Stomach smooth muscle (tissue), 2 donors: ENCODE data around the gene SNRNP70.
A peak's percentile ranks its signal among the peaks of the same experiment; 100 is the strongest.
"Not testable (repeated sequence)": the region's sequence is repeated elsewhere in the genome, so short reads cannot be mapped to it uniquely, and the experiment has no call there.

Experiments
- H3K27ac ChIP-seq: one replicate; pipeline ENCODE4 v1.7.0; 2013; ENCODE audit warnings: mild to moderate bottlenecking, low read length, inconsistent platforms
- H3K27me3 ChIP-seq, 2 donors: one replicate each; pipeline ENCODE4 v1.7.0; 2013; ENCODE audit warnings: low read length in 2 of 2; ENCODE audit not compliant: insufficient read depth in 2 of 2, control insufficient read depth in 1 of 2
- H3K36me3 ChIP-seq, 2 donors: one replicate each; pipeline ENCODE4 v1.7.0; 2013; ENCODE audit warnings: low read length in 2 of 2; ENCODE audit not compliant: control insufficient read depth in 2 of 2, insufficient read depth in 2 of 2
- H3K4me1 ChIP-seq: one replicate; pipeline ENCODE4 v1.7.0; 2013; ENCODE audit warnings: low read length; ENCODE audit not compliant: control insufficient read depth, insufficient read depth
- H3K4me3 ChIP-seq, 2 donors: one replicate each; pipeline ENCODE4 v1.7.0; 2013; ENCODE audit warnings: low read length in 2 of 2
- H3K9ac ChIP-seq, 2 donors: one replicate each; pipeline ENCODE4 v1.7.0; 2013; ENCODE audit warnings: low read length in 2 of 2, mild to moderate bottlenecking in 1 of 2
- H3K9me3 ChIP-seq, 2 donors: one replicate each; pipeline ENCODE4 v1.7.0; 2013; ENCODE audit warnings: low read length in 2 of 2; ENCODE audit not compliant: control insufficient read depth in 2 of 2
- donor health status: healthy.
- donor health status: Pancreatic carcinoma.

The SNRNP70 gene

GRCh38 chr19:49125025-49125731 lies 39.9 kb downstream of the SNRNP70 start:
- no peaks in the 10 kb centered on the region for H3K36me3 ChIP-seq
- H3K4me1 ChIP-seq = peaks cover 16% of the 10 kb centered on the region
- no peaks in the 10 kb centered on the region for H3K27me3 ChIP-seq
- no peaks in the 10 kb centered on the region for H3K9me3 ChIP-seq
- no peak overlapping the region for H3K9ac ChIP-seq
- no peak overlapping the region for H3K27ac ChIP-seq
- H3K4me3 ChIP-seq = no peak overlapping the region

DNA sequence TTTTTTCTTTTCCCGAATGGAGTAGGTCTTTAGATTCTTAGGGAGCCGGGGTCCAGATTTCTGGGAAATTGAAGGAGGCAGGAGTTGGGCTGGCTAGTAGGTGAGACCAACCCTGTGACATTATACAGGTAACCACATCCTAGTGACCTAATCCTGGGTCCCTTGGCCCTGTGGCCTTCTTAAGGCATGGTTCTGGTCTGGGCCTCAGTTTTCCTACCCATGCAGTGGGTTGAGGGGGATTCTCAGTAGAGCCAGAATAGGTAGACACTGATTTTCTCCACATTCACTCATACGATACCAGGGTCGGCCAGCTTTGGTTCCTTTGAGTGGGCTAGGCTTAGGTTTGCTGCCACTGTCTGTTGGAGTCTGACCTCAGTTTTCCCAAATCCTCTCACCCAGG lies 41.3 kb downstream of the SNRNP70 start:
- no peak overlapping the region for H3K9ac ChIP-seq

GRCh38 chr19:49127225-49127624 lies 42.0 kb downstream of the SNRNP70 start:
- H3K36me3 ChIP-seq, H3K4me3 ChIP-seq, H3K27me3 ChIP-seq, H3K9ac ChIP-seq, H3K27ac ChIP-seq, H3K9me3 ChIP-seq: not testable (repeated sequence)
- peaks cover 14% of the 10 kb centered on the region for H3K4me1 ChIP-seq

More for the DNA sequence above, 41.3 kb downstream of the SNRNP70 start:
- Histone ChIP-seq H3K9me3 (no peaks in the 10 kb centered on the region), H3K36me3 (no peaks in the 10 kb centered on the region), H3K4me3 (no peak overlapping the region), H3K27ac (no peak overlapping the region), H3K27me3 (no peaks in the 10 kb centered on the region), H3K4me1 (peaks cover 14% of the 10 kb centered on the region)

DNA sequence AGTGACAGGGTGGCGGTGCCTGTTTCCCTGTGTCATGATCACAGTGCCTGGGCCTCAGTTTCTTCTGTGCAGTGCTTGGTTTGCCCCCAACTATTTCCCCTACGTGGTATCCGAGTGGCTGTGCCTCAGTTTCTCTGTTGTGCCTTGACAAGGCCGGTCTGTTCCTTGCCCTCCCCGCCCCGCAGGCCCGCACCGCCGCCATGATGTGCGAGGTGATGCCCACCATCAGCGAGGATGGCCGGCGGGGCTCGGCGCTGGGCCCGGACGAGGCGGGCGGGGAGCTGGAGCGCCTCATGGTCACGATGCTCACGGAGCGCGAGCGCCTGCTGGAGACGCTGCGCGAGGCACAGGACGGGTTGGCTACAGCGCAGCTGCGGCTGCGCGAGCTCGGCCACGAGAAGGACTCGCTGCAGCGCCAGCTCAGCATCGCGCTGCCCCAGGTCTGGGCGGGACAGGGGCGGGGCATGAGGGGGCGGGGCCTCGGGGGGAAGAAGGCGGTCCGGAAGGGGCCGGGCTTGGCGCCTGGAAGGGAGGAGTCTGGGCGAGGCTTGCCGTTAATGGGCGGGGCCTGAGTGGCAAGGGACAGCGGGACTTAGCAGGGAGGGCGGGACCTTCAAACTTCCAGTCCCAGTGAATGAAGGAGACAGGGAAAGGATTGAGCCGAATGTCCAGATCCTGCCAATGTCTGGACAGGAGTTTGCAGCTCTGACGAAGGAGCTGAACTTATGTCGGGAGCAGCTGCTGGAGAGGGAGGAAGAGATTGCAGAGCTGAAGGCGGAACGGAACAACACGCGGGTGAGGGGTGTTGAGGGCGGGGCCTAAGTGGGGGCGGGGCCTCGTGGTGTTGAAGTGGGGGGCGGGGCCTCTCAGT lies 42.7 kb downstream of the SNRNP70 start:
- Histone ChIP-seq H3K9ac (no peak overlapping the region), H3K27me3 (no peaks in the 10 kb centered on the region), H3K4me1 (peaks cover 14% of the 10 kb centered on the region), H3K36me3 (no peaks in the 10 kb centered on the region), H3K27ac (no peak overlapping the region), H3K4me3 (peak overlapping the region; percentile 64 to 71), H3K9me3 (no peaks in the 10 kb centered on the region)

DNA sequence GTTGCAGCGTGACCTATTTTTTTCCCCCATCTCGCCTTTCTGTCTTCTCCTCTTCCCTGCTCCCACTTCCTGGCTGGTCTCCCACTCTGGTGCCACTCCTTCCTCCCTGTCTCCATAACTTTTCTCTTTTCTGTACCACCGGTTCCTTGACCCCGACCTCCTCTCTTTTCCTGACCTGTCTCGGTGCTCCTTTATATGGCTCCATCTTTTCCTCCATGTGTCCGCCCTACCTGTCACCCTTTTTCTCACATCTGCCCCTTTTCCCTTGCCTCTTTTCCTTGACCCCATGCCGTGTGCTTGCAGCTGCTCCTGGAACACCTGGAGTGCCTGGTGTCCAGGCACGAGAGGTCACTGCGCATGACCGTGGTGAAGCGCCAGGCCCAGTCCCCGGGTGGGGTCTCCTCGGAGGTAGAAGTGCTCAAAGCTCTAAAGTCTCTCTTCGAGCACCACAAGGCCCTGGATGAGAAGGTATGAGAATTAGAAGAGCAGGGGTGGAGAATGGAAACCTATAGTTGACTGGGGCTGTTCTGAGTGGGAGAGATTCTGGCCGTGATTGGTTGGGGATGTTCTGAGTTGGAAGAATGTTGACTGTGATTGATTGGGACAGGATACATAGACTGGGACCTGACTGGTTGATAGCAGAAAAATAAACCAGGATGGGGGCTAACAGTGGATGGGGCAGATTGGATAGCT lies 43.4 kb downstream of the SNRNP70 start:
- H3K9me3 ChIP-seq = no peaks in the 10 kb centered on the region
- H3K9ac ChIP-seq = no peak overlapping the region
- no peaks in the 10 kb centered on the region for H3K36me3 ChIP-seq
- H3K4me1 ChIP-seq = peaks cover 20% of the 10 kb centered on the region
- H3K27ac ChIP-seq = no peak overlapping the region
- H3K27me3 ChIP-seq = no peaks in the 10 kb centered on the region
- H3K4me3 ChIP-seq = peak overlapping the region; percentile 64 to 71

DNA sequence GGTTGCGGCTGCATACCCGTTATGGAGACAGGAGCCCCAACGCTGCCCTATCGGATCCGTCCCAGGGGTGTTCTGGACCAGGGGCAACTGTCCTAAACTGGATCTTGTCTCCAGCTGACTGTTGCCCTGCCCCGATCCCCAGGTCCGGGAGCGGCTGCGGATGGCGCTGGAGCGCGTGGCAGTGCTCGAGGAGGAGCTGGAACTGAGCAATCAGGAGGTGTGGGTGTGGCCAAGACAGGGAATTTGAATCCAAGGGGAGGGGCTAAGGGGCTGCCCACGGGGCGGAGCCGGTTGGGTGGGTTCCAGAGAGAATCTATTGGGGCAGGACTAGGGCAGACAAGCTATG lies 44.0 kb downstream of the SNRNP70 start:
- Histone ChIP-seq H3K9me3 (no peaks in the 10 kb centered on the region), H3K27ac (no peak overlapping the region), H3K4me3 (no peak overlapping the region), H3K27me3 (no peaks in the 10 kb centered on the region), H3K36me3 (no peaks in the 10 kb centered on the region), H3K9ac (no peak overlapping the region), H3K4me1 (peaks cover 25% of the 10 kb centered on the region)

- H3K36me3 ChIP-seq = no peaks in the 10 kb centered on the region
- no peaks in the 10 kb centered on the region for H3K27me3 ChIP-seq
- no peak overlapping the region for H3K9ac ChIP-seq
- H3K4me3 ChIP-seq = no peak overlapping the region
- H3K4me1 ChIP-seq = peaks cover 29% of the 10 kb centered on the region
- no peaks in the 10 kb centered on the region for H3K9me3 ChIP-seq
- H3K27ac ChIP-seq = no peak overlapping the region
These were observed 45.1 kb downstream of the SNRNP70 start for GRCh38 chr19:49130325-49130724.

DNA sequence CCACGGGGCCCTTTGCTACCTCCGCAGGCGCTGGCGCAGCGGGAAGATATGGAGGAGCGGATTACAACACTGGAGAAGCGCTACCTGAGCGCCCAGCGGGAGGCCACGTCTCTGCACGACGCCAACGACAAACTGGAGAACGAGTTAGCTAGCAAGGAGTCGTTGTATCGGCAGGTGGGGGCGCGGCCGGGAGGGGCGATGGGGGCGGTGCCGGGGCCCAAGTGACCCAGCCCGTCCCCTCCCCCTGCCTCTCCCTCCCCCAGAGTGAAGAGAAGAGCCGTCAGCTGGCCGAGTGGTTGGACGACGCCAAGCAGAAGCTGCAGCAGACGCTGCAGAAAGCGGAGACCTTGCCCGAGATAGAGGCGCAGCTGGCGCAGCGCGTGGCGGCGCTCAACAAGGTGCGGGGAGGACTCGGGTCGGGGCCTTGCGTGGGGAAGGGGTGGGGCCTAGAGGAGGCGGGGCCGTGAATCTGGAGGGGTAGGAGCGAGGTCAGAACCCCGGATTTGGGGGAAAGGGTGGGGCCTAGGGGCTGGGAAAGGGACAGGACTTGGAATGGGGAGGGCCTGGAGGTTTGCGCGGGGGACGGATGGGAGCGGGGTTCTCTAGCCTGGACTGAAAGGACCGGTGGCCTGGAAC lies 47.8 kb downstream of the SNRNP70 start:
- Histone ChIP-seq H3K9ac (no peak overlapping the region), H3K9me3 (no peaks in the 10 kb centered on the region), H3K4me1 (peaks cover 28% of the 10 kb centered on the region), H3K36me3 (no peaks in the 10 kb centered on the region), H3K4me3 (peak overlapping the region; percentile 57 to 66), H3K27me3 (no peaks in the 10 kb centered on the region), H3K27ac (peak overlapping the region; percentile 11)

GRCh38 chr19:49133621-49134454 lies 48.6 kb downstream of the SNRNP70 start:
- no peaks in the 10 kb centered on the region for H3K9me3 ChIP-seq
- H3K27me3 ChIP-seq = no peaks in the 10 kb centered on the region
- peak overlapping the region; percentile 57 to 66 for H3K4me3 ChIP-seq
- peak overlapping the region; percentile 11 for H3K27ac ChIP-seq
- peak overlapping the region; percentile 5 to 38 for H3K9ac ChIP-seq
- no peaks in the 10 kb centered on the region for H3K36me3 ChIP-seq
- H3K4me1 ChIP-seq = peaks cover 22% of the 10 kb centered on the region

GRCh38 chr19:49135686-49136085 lies 50.4 kb downstream of the SNRNP70 start:
- Histone ChIP-seq H3K9me3 (no peaks in the 10 kb centered on the region), H3K4me3 (no peak overlapping the region), H3K27ac (no peak overlapping the region)

More at GRCh38 chr19:49135686-49136085, 50.4 kb downstream of the SNRNP70 start:
- peaks cover 20% of the 10 kb centered on the region for H3K4me1 ChIP-seq
- H3K9ac ChIP-seq = no peak overlapping the region
- no peaks in the 10 kb centered on the region for H3K27me3 ChIP-seq
- no peaks in the 10 kb centered on the region for H3K36me3 ChIP-seq
